ENCODE measurements around the gene TMEM86A. TPM values are rescaled to one million over a fixed set of nuclear protein-coding genes. Genes with fewer than 3 reads are reported as not detected.

Gene TMEM86A
- total and polyA plus RNA-seq, 11 donors, result 2.3 to 13.1 (median 4.7) TPM

- no peak for ATAC-seq
- DNase-seq, result no peak
- Histone ChIP-seq H3K4me3 (no peak overlapping the region), H3K9me3 (no peaks in the 10 kb centered on the region), H3K4me1 (peaks cover 0 to 6% (median 0%) of the 10 kb centered on the region in 12 donors), H3K27ac (no peak overlapping the region), H3K27me3 (no peaks in the 10 kb centered on the region), H3K36me3 (no peaks in the 10 kb centered on the region)
- WGBS, 4 donors, result 69 to 88% (median 83%) methylated on average over 9 to 16 of the region's 16 CpGs
- TF ChIP-seq CTCF (IDR thresholded peaks at IDR 0.05) (no peak), POLR2A (IDR thresholded peaks at IDR 0.05) (no peak)
- intact Hi-C loops (cut with DNase I), result loop anchor here in 4 of 10 donors (5.0 to 10.0 kb wide), 2 partner anchors 37 to 195 kb away; no protein-coding TSS in a partner anchor
Observed at GRCh38 chr11:18729426-18729825, 30.8 kb downstream of the TMEM86A start.

GRCh38 chr11:18730020-18730419 lies 31.4 kb downstream of the TMEM86A start:
- Histone ChIP-seq H3K27me3 (no peaks in the 10 kb centered on the region), H3K27ac (no peak overlapping the region), H3K36me3 (no peaks in the 10 kb centered on the region), H3K9me3 (no peaks in the 10 kb centered on the region), H3K4me3 (no peak overlapping the region), H3K4me1 (peaks cover 0 to 6% (median 0%) of the 10 kb centered on the region in 12 donors)
- ATAC-seq, result no peak
- TF ChIP-seq POLR2A (IDR thresholded peaks at IDR 0.05) (no peak), CTCF (IDR thresholded peaks at IDR 0.05) (no peak)
- 85 to 91% (median 85%) methylated on average over 9 of the region's 9 CpGs for WGBS, 4 donors
- intact Hi-C loops (cut with DNase I), result loop anchor here in 7 of 10 donors (5.0 to 10.0 kb wide), 5 partner anchors 185 to 615 kb away; partner anchors contain the start of gene SAA2 (in 1 of the 7)
- no peak for DNase-seq

GRCh38 chr11:18731441-18731840 lies 32.9 kb downstream of the TMEM86A start:
- ATAC-seq, result no peak
- no peak for DNase-seq
- Histone ChIP-seq H3K4me1 (peaks cover 0 to 6% (median 0%) of the 10 kb centered on the region in 12 donors), H3K9me3 (no peaks in the 10 kb centered on the region), H3K36me3 (no peaks in the 10 kb centered on the region), H3K27ac (no peak overlapping the region), H3K27me3 (no peaks in the 10 kb centered on the region), H3K4me3 (no peak overlapping the region)
- 84 to 93% (median 88%) methylated on average over 2 of the region's 2 CpGs for WGBS, 4 donors
- TF ChIP-seq CTCF (IDR thresholded peaks at IDR 0.05), result no peak
- intact Hi-C loops (cut with DNase I), result loop anchor here in 7 of 10 donors (5.0 to 10.0 kb wide), 5 partner anchors 187 to 617 kb away; partner anchors contain the start of gene SAA2 (in 1 of the 7)

- Histone ChIP-seq H3K4me3 (no peak overlapping the region), H3K27me3 (no peaks in the 10 kb centered on the region), H3K4me1 (peaks cover 0 to 6% (median 0%) of the 10 kb centered on the region in 12 donors), H3K27ac (no peak overlapping the region), H3K36me3 (no peaks in the 10 kb centered on the region), H3K9me3 (no peaks in the 10 kb centered on the region)
- no peak for DNase-seq
- ATAC-seq, result peak in 3 of 4 donors; percentile 48 to 52 (median 49)
- 71 to 77% (median 76%) methylated on average over 11 of the region's 11 CpGs for WGBS, 4 donors
- intact Hi-C loops (cut with DNase I), result loop anchor here in 7 of 10 donors (5.0 to 10.0 kb wide), 5 partner anchors 187 to 617 kb away; partner anchors contain the start of gene SAA2 (in 1 of the 7)
- peak; percentile 88 to 98 (median 93) for TF ChIP-seq CTCF (IDR thresholded peaks at IDR 0.05)
- TF ChIP-seq POLR2A (IDR thresholded peaks at IDR 0.05), result no peak
Observed at GRCh38 chr11:18731949-18732821, 33.6 kb downstream of the TMEM86A start.

Measured in heart left ventricle (tissue), 16 donors.